Fibroblast of skin of left quadriceps (primary cell): ENCODE measurements around the gene ARL4C.

Experiments
- DNase-seq, 2 experiments: peaks; one replicate each; pipeline ENCODE4 v3.0.0-alpha.2; 2013; ENCODE audit warnings: low read depth in 2 of 2

ARL4C gene

GRCh38 chr2:234500394-234501006 lies 3.6 kb upstream of the ARL4C start:
- DNase-seq = peak; percentile 35 to 36

- DNase-seq = no peak
Measured at GRCh38 chr2:234497594-234498235, 834 bp upstream of the ARL4C start.

- no peak for DNase-seq
Measured at GRCh38 chr2:234496055-234496834, 636 bp downstream of the ARL4C start.

GRCh38 chr2:234495251-234496054 lies 1.4 kb downstream of the ARL4C start:
- no peak for DNase-seq

- no peak for DNase-seq
Measured at GRCh38 chr2:234494361-234495250, 2.3 kb downstream of the ARL4C start.

GRCh38 chr2:234493796-234494195 lies 3.1 kb downstream of the ARL4C start:
- no peak for DNase-seq

GRCh38 chr2:234492717-234493485 lies 4.0 kb downstream of the ARL4C start:
- DNase-seq = no peak

GRCh38 chr2:234491897-234492296 lies 5.0 kb downstream of the ARL4C start:
- no peak for DNase-seq

GRCh38 chr2:234491281-234491680 lies 5.6 kb downstream of the ARL4C start:
- no peak for DNase-seq

GRCh38 chr2:234490271-234491091 lies 6.4 kb downstream of the ARL4C start:
- DNase-seq = no peak

GRCh38 chr2:234488913-234489451 lies 7.9 kb downstream of the ARL4C start:
- no peak for DNase-seq

GRCh38 chr2:234488486-234488885 lies 8.4 kb downstream of the ARL4C start:
- DNase-seq = no peak

GRCh38 chr2:234487356-234487755 lies 9.5 kb downstream of the ARL4C start:
- no peak for DNase-seq

GRCh38 chr2:234483568-234484251 lies 13.2 kb downstream of the ARL4C start:
- no peak for DNase-seq

GRCh38 chr2:234481301-234481700 lies 15.6 kb downstream of the ARL4C start:
- no peak for DNase-seq

GRCh38 chr2:234480337-234480736 lies 16.5 kb downstream of the ARL4C start:
- no peak for DNase-seq

GRCh38 chr2:234479465-234479864 lies 17.4 kb downstream of the ARL4C start:
- no peak for DNase-seq

- no peak for DNase-seq
Measured at GRCh38 chr2:234478121-234478858, 18.6 kb downstream of the ARL4C start.
